NCI-H2227 (cell line): ENCODE measurements around the gene RBCK1.
A peak's percentile ranks its signal among the peaks of the same experiment; 100 is the strongest.
"Not testable (repeated sequence)": the region's sequence is repeated elsewhere in the genome, so short reads cannot be mapped to it uniquely, and the experiment has no call there.

ENCODE experiments used
- DNase-seq: peaks from one replicate; lab custom pipeline; 2025; ENCODE audit not compliant: unreplicated experiment; lab: John Stamatoyannopoulos, UW

RBCK1 gene

DNA sequence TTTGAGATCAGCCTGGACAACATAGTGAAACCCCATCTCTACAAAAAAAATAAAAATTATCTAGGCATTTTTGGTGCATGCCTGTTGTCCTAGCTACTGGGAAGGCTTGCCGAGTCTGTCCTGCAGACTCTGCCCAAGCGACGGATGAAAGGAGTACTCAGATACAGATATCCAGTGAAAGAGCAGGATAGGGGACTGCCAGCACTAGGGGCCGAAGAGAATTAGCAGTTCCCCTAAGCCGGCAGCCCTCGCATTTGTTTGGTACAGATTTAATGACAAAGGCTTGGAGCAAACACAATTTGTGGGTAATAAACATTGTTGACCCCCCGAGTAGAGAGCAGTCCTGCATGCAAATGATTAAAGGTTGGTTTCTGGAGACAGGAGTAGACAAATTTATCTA, 59.7 kb downstream of the RBCK1 start:
- DNase-seq, result no peak

DNA sequence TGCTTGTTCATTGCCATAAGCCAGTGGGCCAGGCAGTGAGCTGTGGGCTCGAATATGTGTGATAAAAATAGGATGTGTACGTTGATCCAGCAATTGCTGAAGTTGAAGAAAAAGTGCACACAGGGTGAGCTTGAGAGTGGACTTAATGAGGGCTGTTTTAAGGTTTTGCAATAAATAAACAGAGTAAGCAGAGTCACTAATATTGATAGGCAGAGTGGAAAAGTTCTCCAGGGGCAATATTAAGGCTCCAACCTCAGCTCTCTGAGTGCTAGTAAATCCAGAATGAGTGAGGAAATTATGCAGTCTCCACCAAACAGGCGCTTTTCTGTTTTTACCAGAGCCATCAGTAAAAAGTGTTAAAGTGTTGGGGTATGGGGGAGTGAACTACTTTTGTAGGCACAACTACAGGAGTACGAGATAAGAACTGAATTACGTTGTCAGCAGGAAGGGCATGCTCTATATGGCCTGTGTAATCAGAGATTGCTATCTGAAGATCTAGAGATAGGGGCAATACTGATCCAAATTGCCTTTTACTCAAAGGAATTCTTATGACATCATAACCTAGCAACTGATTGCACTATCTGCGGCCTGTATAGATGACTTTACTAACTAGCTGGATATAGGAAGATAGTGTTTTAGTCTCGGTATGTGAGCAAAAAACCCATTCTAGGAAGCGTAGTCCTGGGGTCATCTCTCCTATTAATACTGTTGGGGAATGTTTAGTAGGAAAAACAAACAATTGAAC, 61.8 kb downstream of the RBCK1 start:
- DNase-seq, result no peak

GRCh38 chr20:472137-472846, 64.2 kb downstream of the RBCK1 start:
- DNase-seq, result no peak

- no peak for DNase-seq
Measured at GRCh38 chr20:472889-473292, 64.8 kb downstream of the RBCK1 start.

DNA sequence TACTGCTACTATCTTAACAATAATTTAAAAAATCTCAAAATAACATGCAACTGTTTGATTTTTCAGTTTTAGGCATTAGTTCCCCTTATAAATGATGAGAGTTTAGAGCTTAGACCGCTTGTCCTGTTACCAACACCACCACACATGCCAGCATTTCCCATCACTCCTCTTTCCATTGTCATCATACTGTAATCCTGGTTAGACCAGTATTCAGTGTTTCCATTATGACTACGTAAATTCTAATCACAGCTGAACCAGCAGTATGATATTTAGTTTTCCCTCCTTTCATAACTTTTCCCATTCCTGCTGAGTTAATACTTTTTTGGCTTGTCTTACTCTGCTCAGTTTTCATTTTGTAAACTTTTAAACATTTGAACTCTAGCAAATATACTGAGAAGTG, 66.5 kb downstream of the RBCK1 start:
- DNase-seq, result no peak

DNA sequence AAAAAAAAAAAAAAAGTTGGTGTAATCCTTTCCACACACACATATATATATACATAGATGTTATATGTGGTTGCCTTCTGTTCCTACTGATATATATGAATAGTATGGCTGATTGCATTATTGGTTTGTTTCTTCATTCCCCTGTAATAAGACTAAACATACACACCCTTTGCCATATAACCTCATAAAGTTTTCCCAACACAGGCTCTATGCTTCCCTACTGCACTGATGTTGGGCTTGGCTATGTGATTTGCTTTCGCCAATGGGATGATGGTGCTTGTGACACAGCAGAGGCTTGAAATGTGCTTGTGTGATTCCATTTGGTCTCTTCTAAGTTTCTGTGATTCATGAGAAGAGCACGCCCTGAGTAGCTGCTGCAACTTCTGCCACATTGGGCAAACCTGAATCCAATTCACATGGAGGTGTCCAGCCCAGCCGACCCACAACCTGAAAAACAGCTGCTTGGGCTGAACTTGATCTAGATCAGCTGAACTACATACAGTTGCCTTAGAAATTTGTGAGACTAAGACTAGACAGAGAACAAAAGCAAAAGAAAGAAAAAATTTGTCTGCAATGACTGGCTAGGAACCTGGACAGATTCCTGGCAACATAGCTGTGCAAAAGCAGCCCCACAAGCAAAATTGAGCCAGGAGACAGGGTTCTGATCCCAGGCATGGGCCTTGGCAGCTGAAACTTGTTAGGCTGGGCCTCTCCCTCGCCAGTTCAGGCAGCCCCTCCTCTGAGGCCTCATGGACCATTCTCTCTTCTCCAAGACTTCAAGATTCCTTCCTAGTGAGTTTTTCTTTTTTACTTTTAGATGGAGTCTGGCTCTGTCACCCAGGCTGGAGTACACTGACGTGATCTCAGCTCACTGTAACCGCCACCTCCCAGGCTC, 67.6 kb downstream of the RBCK1 start:
- no peak for DNase-seq

- DNase-seq, result not testable (repeated sequence)
Measured at GRCh38 chr20:476561-477249, 68.6 kb downstream of the RBCK1 start.

DNA sequence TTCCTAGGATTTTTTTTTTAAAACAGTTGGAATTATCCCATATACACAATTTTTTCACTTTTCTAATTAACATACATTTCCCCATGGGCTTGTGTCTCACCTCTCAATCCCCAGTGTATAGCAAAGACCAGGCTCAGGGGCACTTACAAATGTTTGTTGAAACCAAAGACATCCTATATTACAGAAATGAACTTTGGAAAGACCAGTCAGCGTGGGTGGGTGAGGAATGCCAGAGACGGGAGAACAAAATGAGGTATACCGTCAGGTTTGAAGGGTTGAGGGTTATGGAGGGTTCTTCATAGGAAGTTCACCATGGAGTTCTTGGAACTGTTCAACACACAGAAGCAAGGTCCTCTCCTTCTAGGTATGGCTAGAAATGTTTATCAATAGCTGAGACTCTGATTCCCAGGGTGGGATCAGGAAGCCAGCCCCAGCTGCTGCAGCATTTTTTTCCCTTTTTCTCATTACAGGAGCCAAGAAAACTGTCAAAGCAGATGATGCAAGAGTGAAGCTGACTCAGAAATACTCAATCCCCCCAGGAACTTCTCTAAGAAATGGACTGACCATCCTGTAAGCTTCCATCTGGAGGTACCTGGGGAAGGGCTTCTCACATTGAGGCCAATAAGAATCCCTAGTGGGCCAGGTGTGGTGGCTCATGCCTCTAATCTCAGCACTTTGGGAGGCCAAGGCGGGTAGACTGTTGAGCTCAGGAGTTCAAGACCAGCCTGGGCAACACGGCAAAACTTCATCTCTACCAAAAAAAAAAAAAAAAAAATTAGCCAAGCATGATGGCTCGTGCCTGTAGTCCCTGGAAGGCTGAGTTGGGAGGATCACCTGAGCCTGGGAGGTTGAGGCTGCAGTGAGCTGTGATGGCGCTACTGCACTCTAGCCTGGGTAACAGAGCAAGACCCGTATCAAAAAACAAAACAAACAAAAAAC, 70.2 kb downstream of the RBCK1 start:
- DNase-seq, result no peak

DNA sequence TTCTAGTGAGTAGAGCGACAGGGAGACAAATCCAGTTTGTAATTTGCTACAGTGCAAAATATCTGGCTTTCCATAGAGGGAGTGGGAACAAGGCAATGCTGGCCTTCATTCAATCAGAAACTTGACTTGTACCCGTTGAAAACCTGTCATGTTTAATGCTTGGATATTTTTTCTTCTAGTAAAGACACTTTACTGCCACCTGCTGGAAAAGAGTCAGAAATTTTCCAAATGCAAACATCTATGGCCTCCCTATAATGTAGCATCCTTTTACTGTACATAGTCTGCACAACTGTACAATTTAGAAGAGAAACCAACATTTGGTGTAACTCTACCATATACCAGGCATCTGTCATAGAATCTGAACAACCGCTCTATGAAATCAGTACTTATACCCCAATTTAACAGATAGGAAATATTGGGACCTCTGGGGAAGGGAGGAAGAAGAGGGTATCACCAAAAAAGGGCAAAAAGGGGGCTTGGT, 70.9 kb downstream of the RBCK1 start:
- peak; percentile 79 for DNase-seq

DNA sequence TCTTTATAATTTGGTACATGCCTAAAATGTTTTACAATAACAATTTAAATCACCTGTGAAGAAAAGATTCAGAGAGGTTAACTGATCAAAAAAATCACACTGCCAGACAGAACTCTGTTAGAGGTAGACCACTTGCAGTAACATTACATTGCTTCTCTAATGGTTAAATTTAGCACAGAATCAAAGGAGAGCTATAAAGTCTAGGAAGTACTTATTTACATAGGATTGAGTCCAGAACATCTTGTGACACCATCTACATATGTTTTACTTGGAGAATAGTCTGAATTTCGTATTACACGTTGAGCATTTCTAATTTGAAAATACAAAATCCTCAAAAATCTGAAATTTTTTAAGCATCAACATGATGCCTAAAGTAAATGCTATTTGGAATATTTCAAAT, 71.4 kb downstream of the RBCK1 start:
- no peak for DNase-seq

DNA sequence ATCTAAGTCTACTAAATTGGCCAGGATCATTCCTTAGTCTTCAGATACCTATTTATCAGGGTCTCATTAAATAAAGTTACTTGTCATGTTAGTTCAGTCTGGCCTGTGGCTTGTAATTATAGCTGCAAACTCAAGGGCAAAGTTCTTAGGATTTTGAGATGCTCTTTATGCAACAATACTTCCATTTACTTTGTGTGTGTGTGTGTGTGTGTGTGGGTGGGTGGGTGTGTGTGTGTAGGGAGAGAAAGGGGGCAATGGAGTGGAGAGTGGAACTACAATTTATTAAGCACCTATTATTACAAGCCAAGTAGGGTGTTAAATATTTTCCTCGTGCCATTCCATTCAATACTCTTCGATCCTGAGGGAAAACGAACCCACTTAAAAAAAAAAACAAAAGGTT, 71.9 kb downstream of the RBCK1 start:
- no peak for DNase-seq

DNA sequence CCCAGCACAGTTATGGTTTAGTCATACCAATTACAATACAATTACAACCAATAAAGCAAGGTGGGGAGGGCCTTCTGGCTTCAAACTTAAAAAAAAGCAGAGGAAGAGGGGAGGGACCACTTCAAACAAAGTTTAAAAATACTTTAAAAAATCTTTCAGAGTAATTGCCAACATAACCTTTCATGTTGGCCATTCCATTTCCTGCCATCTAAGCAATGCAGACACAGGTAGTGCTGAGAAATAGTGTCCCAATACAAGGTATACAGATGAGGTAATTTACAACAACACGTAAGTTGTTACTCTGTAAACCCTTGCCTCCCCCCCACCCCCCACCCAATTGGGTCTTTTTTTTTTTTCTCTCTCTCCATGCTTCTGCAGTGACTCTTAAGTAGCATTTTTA, 73.1 kb downstream of the RBCK1 start:
- DNase-seq, result no peak
